HG03565 (cell line): Measurements from ENCODE around the gene MYO1F.

Source experiments
- ATAC-seq: cut with Tn5 transposase; IDR thresholded peaks from one replicate; pipeline ENCODE4 v1.9.1; 2021; ENCODE audit warnings: mild to moderate bottlenecking, moderate library complexity; ENCODE audit not compliant: unreplicated experiment

MYO1F gene

GRCh38 chr19:8473648-8474476 lies 103.4 kb downstream of the MYO1F start:
- ATAC-seq: no peak
